ENCODE data around the gene BPGM. TPM values are rescaled to one million over a fixed set of nuclear protein-coding genes. Genes with fewer than 3 reads are reported as not detected.

BPGM gene
- total RNA-seq, 4 donors from 2014 or later, result 11.9 to 15.5 (median 12.6) TPM

DNA sequence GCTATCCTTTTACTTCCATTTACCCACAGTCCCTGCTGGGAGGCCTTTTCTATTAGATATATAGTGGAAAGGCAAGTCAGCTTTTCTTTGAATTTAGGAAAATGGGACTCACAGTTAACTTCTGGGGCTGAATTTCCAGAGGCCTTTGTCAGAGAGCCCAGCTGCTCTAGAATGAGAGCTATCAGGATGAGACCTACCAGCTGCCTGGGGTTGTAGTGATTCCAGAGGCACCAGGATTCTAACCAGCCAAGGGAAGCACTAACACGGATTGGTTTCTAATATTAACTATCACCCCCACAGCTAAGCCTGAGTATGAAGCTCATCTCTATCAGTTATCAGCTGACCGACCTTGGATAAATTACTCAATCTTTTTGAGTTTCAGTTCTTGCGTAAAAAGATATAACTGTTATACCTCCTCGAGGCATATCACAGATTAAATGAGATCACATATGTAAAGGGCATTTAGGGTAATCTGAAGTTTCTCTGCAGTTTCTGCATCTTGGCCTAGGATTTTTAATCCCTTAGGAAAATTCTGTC, 76.2 kb downstream of the BPGM start:
- no peak for TF ChIP-seq POLR2A (IDR thresholded peaks at IDR 0.05)
- TF ChIP-seq, protein P1, sequence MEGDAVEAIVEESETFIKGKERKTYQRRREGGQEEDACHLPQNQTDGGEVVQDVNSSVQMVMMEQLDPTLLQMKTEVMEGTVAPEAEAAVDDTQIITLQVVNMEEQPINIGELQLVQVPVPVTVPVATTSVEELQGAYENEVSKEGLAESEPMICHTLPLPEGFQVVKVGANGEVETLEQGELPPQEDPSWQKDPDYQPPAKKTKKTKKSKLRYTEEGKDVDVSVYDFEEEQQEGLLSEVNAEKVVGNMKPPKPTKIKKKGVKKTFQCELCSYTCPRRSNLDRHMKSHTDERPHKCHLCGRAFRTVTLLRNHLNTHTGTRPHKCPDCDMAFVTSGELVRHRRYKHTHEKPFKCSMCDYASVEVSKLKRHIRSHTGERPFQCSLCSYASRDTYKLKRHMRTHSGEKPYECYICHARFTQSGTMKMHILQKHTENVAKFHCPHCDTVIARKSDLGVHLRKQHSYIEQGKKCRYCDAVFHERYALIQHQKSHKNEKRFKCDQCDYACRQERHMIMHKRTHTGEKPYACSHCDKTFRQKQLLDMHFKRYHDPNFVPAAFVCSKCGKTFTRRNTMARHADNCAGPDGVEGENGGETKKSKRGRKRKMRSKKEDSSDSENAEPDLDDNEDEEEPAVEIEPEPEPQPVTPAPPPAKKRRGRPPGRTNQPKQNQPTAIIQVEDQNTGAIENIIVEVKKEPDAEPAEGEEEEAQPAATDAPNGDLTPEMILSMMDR (IDR thresholded peaks at IDR 0.05), result no peak
- no peak for DNase-seq (ENCODE audit: low spot score in 2 of 2)
- WGBS, 2 donors, result 86 to 88% methylated on average over 4 of the region's 4 CpGs

DNA sequence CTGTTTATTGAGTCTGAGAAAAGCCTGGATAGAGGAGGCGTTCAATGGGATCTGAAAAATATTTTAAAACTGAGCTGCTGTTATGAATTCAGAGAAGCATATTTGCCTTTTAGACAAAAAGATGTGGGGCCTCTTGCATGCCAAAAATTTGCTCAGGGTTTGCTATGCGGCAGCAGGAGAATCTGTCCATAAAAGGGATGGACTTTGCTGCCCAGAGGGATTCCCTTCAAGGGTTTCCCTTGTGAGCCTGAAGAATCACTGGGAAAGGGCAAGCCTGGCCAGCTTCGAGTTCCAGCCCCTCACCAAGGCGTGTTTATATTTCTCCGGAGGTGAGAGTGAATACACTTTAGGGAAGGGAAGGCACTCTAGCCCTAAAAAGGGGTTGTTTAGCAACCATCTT, 77.2 kb downstream of the BPGM start:
- WGBS, 2 donors, result 74% methylated on average over 5 of the region's 5 CpGs
- no peak overlapping the region for H3K4me3 ChIP-seq (ENCODE audit: low read depth, poor library complexity, severe bottlenecking)
- intact Hi-C loops (cut with DNase I; ENCODE audit: low total_unique reads), result no loop called here
- no peak for DNase-seq (ENCODE audit: low spot score in 2 of 2)
- TF ChIP-seq POLR2A (IDR thresholded peaks at IDR 0.05), result no peak
- TF ChIP-seq, protein P1 (IDR thresholded peaks at IDR 0.05), result no peak

More for the DNA sequence above, 76.2 kb downstream of the BPGM start:
- intact Hi-C loops (cut with DNase I; ENCODE audit: low total_unique reads), result no loop called here
- no peak overlapping the region for H3K4me3 ChIP-seq (ENCODE audit: low read depth, poor library complexity, severe bottlenecking)

DNA sequence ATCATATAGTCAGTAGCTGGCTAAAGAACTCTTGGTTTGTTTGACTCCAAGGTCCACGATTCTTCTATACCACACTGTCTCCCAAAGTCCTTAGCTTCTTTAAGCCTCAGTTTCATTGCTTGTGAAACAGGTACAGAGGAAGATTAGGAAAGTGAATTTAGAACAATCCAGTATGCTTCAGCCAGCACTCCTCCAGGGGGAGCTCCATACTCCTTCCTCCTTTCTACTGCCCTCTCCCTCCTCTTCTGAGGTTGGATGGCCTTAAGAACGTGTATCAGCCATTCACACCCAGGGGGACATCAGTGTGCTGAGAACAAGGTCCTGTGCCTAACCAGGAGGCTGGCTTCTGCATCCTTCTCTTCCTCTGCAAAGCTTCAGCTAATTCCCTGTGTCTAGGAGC, 78.0 kb downstream of the BPGM start:
- WGBS, 2 donors, result 59 to 65% methylated on average over 2 of the region's 2 CpGs
- H3K4me3 ChIP-seq (ENCODE audit: low read depth, poor library complexity, severe bottlenecking), result no peak overlapping the region
- DNase-seq (ENCODE audit: low spot score in 2 of 2), result no peak
- intact Hi-C loops (cut with DNase I; ENCODE audit: low total_unique reads), result no loop called here
- TF ChIP-seq, protein P1 (IDR thresholded peaks at IDR 0.05), result no peak
- no peak for TF ChIP-seq POLR2A (IDR thresholded peaks at IDR 0.05)

DNA sequence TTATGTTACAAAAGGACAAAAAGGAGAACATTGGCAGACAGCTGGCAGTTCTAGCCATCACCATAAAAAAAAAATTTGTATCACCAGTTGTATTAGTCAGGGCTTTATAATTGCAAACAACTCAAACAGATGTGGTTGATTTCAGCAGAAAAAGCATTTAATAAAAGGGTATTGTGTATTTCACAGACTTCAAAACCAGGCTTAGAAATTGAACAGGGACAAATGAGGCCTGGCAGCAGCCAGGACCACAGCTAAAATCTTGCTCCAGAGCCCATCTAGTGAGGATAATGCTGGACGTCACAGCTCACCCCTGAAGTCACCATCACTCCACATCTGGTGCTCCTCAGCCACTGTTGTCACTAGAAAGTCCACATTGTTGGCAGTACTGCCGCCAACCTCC, 79.9 kb downstream of the BPGM start:
- no peak for TF ChIP-seq POLR2A (IDR thresholded peaks at IDR 0.05)
- TF ChIP-seq, protein P1 (IDR thresholded peaks at IDR 0.05), result no peak
- intact Hi-C loops (cut with DNase I; ENCODE audit: low total_unique reads), result no loop called here
- 64 to 71% methylated on average over 2 of the region's 2 CpGs for WGBS, 2 donors
- no peak for DNase-seq (ENCODE audit: low spot score in 2 of 2)
- H3K4me3 ChIP-seq (ENCODE audit: low read depth, poor library complexity, severe bottlenecking), result no peak overlapping the region

DNA sequence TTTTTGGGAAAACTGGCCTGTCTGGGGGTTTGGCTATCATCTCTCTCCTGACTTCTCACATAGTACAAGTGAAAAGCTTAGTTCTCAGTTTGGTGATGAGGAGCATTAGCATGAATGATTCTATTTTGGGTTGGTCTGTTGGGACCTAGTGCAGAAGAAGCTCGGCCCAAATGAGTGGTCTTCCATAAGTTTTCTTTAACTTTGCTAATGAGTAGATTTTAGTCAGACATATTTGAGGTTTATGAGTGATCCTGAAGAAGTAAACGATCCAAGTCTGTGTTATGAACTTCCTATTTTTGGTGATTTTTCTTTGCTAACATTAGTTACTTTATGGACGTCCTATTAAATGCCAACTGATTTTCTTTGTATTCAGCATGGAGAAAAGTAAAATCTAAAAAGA, 81.1 kb downstream of the BPGM start:
- TF ChIP-seq, protein P1 (IDR thresholded peaks at IDR 0.05), result no peak
- TF ChIP-seq POLR2A (IDR thresholded peaks at IDR 0.05), result no peak
- intact Hi-C loops (cut with DNase I; ENCODE audit: low total_unique reads), result no loop called here
- DNase-seq (ENCODE audit: low spot score in 2 of 2), result no peak
- 84 to 87% methylated on average over 3 of the region's 3 CpGs for WGBS, 2 donors
- H3K4me3 ChIP-seq (ENCODE audit: low read depth, poor library complexity, severe bottlenecking), result no peak overlapping the region

Other genes starting within 250 kb of the BPGM start
- 10 to 100 TPM in 3 of 4 donors, 1 to 10 TPM in 1; 8.6 to 22.4 (median 13.1) TPM for gene AKR1B1, start 187.8 kb upstream of the BPGM start, total RNA-seq
- 10 to 100 TPM in 2 of 4 donors, 1 to 10 TPM in 2; 4.3 to 12.1 (median 9.4) TPM for gene AKR1B10, start 119.3 kb upstream of the BPGM start, total RNA-seq
- gene AKR1B15, start 97.7 kb upstream of the BPGM start, total RNA-seq, result not detected
- 10 to 100 TPM; 30.3 to 95.7 (median 58.0) TPM for gene CALD1, start 132.8 kb downstream of the BPGM start, total RNA-seq

All from lower leg skin (tissue), 4 donors.